ENCODE results near the gene SCGN.

The SCGN gene

DNA sequence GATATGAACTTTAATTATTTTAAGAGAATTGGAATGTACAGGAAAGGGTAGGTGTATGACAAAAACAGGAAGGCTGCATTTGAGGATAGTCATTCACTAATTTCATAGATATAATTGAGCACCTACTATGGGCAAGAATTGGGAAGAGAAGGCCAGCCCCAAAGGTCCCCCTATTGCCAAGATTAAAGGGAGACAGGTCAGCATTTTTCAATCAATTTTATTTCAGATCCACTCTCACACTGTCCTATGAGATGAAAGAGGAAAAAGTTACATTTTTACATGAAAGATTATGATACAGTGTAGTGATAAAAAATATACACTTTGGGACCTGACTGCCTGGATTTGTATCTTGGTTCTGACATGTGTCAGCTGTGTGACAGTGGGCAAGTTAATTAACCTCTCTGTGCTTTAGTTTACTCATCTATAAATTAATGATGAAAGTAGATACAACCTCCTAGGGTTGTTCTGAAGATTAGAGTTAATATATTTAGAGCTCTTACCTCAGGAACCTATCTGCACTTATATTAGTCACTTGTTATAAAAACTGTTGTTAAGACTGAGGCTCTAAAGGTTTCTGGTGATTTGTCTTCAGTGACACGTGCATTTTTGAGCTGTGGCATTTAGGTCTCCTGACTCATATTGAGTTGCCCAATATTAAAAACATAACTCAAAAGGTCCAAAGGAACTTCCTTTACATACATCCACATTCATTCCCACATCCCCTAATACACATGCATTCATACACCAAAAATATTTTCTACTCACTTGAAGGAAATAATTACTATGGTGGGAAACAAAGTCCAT lies 45.7 kb downstream of the SCGN start:
- TF ChIP-seq, protein P1, sequence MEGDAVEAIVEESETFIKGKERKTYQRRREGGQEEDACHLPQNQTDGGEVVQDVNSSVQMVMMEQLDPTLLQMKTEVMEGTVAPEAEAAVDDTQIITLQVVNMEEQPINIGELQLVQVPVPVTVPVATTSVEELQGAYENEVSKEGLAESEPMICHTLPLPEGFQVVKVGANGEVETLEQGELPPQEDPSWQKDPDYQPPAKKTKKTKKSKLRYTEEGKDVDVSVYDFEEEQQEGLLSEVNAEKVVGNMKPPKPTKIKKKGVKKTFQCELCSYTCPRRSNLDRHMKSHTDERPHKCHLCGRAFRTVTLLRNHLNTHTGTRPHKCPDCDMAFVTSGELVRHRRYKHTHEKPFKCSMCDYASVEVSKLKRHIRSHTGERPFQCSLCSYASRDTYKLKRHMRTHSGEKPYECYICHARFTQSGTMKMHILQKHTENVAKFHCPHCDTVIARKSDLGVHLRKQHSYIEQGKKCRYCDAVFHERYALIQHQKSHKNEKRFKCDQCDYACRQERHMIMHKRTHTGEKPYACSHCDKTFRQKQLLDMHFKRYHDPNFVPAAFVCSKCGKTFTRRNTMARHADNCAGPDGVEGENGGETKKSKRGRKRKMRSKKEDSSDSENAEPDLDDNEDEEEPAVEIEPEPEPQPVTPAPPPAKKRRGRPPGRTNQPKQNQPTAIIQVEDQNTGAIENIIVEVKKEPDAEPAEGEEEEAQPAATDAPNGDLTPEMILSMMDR (IDR thresholded peaks at IDR 0.05), result no peak

DNA sequence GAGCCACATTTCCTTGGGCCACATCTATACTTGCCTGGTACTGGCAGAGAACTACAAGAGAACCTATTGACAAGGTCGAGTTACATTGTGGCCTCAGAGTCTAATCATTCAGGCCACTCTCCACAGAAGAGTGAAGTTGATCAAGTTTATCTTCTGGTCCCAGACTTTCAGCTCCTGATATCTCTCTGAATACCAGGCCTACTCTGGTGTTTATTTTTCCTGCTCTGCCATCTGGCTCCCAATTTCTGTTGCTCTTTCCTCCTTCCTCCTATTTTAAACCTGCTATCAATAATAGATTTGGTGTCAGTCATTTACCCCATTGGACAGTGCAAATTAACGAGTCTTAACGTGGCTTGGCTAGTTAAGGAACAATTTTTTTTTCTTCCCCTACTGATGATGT lies 46.6 kb downstream of the SCGN start:
- TF ChIP-seq, protein P1 (IDR thresholded peaks at IDR 0.05), result no peak

DNA sequence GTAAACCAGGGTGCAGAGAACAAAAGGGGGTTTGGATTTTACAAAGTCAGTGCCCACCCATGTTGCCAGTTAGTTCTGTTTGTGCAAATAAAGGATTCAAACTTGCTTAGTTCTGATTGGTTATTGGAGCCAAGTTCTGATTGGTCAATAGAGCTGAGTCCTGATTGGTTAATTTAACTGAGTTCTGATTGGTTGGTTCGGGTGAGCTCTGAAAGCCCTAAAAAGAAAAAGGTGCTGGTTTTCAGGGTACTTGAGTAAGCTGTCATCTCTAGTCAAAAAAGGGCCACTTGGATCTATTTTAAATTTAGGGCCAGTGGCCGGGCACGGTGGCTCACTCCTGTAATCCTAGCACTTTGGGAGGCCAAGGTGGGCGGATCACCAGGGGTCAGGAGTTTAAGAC lies 47.6 kb downstream of the SCGN start:
- TF ChIP-seq, protein P1 (IDR thresholded peaks at IDR 0.05), result no peak

DNA sequence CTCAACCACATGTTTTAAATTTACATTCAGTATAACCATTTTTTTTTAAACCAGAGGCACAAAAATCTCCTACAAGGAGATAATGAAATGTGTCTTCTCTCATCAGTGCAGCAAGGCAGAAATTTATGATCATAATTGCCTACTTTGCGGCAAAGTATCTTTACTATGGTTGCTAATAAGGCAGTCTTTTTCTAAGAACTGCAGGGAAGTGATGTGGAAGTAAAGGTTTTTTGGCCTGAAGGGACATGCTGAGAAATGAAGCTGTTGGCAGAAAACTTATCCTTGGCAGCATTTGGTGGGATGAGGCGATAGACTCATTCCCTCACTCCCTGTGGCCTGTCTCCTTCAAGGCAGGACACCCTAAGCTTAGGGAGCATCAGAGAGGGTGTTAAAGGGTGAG lies 48.7 kb downstream of the SCGN start:
- TF ChIP-seq, protein P1 (IDR thresholded peaks at IDR 0.05), result no peak

DNA sequence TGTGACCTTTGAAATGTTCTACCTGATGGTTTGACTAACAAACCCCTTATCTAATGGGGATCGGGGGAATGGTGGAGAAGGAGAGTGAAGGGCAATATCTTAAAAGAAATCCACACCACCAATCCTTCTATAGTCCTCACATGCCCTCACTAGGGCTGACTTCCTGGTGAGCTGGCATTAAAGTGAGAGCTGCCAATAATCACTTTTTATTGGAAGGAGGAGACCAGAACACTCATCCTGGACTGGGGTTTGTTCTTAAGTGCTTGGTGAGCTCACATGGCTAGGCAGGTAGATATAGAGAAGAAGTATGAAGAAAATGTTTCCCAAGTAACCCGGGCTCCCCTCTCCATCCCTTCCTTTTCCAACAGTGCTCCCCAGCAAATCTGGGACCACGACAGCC lies 49.8 kb downstream of the SCGN start:
- TF ChIP-seq, protein P1 (IDR thresholded peaks at IDR 0.05), result no peak

DNA sequence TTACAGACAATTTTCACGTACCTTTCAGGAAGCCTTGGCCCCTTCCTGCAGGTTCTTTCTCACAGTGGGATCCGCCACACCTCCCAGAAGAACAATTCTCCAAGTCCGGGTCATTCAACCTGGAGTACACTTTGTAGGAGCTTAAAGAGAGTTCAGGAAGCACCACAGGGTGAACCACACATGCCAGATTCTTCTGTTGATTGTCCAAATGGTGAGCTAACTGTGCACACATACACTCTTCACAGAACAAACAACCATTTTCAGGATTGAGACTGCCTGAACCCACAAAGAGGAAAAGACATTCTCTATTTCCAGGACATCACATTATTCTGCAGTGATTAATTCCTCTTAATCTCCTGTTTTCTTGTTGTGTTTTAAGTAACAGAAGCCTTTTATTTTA lies 51.0 kb downstream of the SCGN start:
- TF ChIP-seq, protein P1 (IDR thresholded peaks at IDR 0.05), result no peak

DNA sequence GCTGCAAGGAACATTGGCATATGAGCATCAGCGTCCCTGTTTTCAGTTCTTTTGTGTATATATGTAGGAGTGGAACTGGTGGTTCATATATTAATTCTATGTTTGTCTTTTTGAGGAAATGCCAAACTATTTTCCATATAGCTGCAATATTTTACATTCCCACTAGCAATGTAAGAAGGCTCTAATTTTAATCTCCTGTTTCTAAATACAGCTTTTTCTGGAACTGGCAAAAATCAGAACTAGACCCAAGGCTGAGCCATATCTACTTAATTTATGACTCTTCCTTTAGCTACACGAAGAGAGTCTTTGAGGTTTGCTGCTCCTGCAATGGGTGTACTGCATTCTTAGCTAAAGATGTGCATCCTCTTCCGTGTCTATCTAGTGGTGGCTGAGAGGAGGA lies 52.0 kb downstream of the SCGN start:
- TF ChIP-seq, protein P1 (IDR thresholded peaks at IDR 0.05), result no peak
